ENCODE measurements around the gene OSCP1. TPM values are rescaled to one million over a fixed set of nuclear protein-coding genes. Genes with fewer than 3 reads are reported as not detected.
A peak's percentile ranks its signal among the peaks of the same experiment; 100 is the strongest.

The OSCP1 gene
- total RNA-seq, 1 experiment from 2014 or later, result 3.8 TPM

DNA sequence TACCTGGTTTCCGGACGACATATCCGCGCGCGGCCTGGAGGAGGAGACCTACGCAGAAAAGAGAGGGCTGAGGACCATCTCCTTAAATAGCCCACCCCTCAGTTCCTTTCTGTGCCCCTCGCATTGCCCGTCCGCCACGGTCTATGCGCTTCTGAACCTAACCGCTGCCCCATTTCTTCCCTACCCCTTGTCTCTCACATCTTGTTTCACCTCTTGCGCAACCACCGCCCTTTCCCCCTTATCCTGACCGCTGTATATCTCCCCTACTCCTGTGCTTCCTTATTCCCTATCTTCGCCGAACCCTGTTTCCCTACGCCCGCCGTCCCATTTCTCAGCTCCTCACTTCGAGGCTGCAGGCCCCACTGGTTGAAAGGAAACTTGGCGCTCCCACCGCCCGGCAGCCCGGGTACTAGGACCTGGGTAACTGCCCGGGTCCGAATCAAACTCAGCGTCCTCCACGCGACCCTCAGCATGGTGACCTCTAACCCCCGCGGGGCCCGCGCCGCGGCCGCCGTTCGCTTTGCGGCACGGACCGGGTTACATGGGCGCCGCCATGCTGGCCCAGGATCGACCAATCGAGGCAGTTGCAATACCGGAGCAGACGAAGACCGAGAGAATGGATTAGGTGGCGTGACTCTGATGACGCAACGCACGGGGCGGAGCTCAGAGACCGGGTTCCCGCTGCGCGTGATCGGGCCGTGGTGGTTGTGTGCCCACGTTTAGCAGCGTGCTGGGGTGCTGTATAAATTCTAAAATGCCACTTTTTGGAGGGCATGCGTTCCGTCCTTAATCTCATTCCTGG lies 13.8 kb upstream of the OSCP1 start, which contains the start of gene MRPS15:
MRPS15 (minus strand) TSS at position 582 of the 802 bp plus-strand sequence; CDS start at position 473, 109 bp downstream.
- ATAC-seq, result peak; percentile 92
- DNase-seq, result peak; percentile 94

DNA sequence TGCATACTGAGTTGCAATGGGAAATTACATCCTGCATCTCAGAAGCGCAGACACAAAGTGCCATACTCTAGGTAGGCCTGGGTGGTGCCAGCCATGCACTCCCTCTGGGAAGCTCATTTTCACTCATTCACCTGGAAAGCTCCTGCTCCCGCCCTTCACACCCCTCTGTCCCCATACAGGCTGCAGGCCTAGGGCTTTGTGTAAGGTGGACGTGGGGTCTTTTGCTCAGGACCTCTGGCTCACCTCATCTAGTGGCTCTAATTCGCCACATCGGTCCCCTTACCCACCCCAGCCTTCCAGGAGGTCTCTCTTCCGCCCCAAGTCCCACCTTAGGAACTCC lies 13.2 kb upstream of the OSCP1 start:
- Histone ChIP-seq H3K36me3 (ENCODE audit: low read depth, low read length) (peaks cover 29% of the 10 kb centered on the region; the same call in 1 of the 2 replicates), H3F3A (ENCODE audit: low read length, unreplicated experiment) (no peaks in the 10 kb centered on the region), H3K9me3 (ENCODE audit: low read length) (no peaks in the 10 kb centered on the region), H3K9ac (ENCODE audit: low read length) (peak overlapping the region; percentile 95), H3K4me3 (ENCODE audit: low read length) (peak overlapping the region; percentile 99), H2AFZ (ENCODE audit: low read length) (peak overlapping the region; percentile 92), H3K27me3 (ENCODE audit: low read length) (no peaks in the 10 kb centered on the region), H3K27ac (ENCODE audit: low read length) (peak overlapping the region; percentile 75), H4K20me1 (ENCODE audit: low read length) (no peaks in the 10 kb centered on the region), H3K79me2 (ENCODE audit: low read length) (peaks cover 19% of the 10 kb centered on the region), H3K4me2 (ENCODE audit: low read length) (peak overlapping the region; percentile 98), H3K4me1 (ENCODE audit: insufficient read depth, low read length) (peaks cover 12% of the 10 kb centered on the region), H3K9me2 (replicated peaks; ENCODE audit: low read length) (no peaks in the 10 kb centered on the region)
- CTCF ChIA-PET, result no interaction called here
- DNase-seq (no peak), ATAC-seq (peak; percentile 15; the same call in 1 of the 2 replicates)
- POLR2A ChIA-PET (ENCODE audit: unreplicated experiment), result no interaction called here
- TF ChIP-seq EZH2phosphoT487 (IDR thresholded peaks at IDR 0.05; ENCODE audit: borderline replicate concordance, low read length) (no peak), EZH2 (IDR thresholded peaks at IDR 0.05; ENCODE audit: low read length, unreplicated experiment) (no peak)
- TF ChIP-seq, protein P1, sequence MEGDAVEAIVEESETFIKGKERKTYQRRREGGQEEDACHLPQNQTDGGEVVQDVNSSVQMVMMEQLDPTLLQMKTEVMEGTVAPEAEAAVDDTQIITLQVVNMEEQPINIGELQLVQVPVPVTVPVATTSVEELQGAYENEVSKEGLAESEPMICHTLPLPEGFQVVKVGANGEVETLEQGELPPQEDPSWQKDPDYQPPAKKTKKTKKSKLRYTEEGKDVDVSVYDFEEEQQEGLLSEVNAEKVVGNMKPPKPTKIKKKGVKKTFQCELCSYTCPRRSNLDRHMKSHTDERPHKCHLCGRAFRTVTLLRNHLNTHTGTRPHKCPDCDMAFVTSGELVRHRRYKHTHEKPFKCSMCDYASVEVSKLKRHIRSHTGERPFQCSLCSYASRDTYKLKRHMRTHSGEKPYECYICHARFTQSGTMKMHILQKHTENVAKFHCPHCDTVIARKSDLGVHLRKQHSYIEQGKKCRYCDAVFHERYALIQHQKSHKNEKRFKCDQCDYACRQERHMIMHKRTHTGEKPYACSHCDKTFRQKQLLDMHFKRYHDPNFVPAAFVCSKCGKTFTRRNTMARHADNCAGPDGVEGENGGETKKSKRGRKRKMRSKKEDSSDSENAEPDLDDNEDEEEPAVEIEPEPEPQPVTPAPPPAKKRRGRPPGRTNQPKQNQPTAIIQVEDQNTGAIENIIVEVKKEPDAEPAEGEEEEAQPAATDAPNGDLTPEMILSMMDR (conservative IDR thresholded peaks at IDR 0.05; ENCODE audit: low read depth, low read length), result no peak
- no TSS peak for BruUV-seq (replicated peaks)
- intact Hi-C loops (cut with micrococcal nuclease), result no loop called here

More for the DNA sequence above, 13.8 kb upstream of the OSCP1 start, which contains the start of gene MRPS15:
- Histone ChIP-seq H3K4me1 (ENCODE audit: insufficient read depth, low read length) (peaks cover 12% of the 10 kb centered on the region), H3K9me2 (replicated peaks; ENCODE audit: low read length) (no peaks in the 10 kb centered on the region), H3F3A (ENCODE audit: low read length, unreplicated experiment) (no peaks in the 10 kb centered on the region), H3K27ac (ENCODE audit: low read length) (peak within 1 kb of the TSS; percentile 75), H2AFZ (ENCODE audit: low read length) (peak within 1 kb of the TSS; percentile 92), H3K27me3 (ENCODE audit: low read length) (no peaks in the 10 kb centered on the region), H3K9ac (ENCODE audit: low read length) (peak within 1 kb of the TSS; percentile 95), H3K4me2 (ENCODE audit: low read length) (peak within 1 kb of the TSS; percentile 98), H4K20me1 (ENCODE audit: low read length) (no peaks in the 10 kb centered on the region), H3K79me2 (ENCODE audit: low read length) (peaks cover 19% of the 10 kb centered on the region), H3K4me3 (ENCODE audit: low read length) (peak within 1 kb of the TSS; percentile 99), H3K9me3 (ENCODE audit: low read length) (no peaks in the 10 kb centered on the region), H3K36me3 (ENCODE audit: low read depth, low read length) (peaks cover 26% of the 10 kb centered on the region; the same call in 1 of the 2 replicates)
- intact Hi-C loops (cut with micrococcal nuclease), result loop anchor here (1.0 kb wide), 1 partner anchor 67 kb away; the partner anchor contains the start of gene LSM10
- ChIA-PET CTCF (no interaction called here), POLR2A (ENCODE audit: unreplicated experiment) (interaction anchor here (0.5 to 0.7 kb wide), 4 partner anchors 12 to 387 kb away, joined by 3 to 4 read pairs (median 3); no protein-coding TSS in a partner anchor)
- TSS peak; percentile 23 for BruUV-seq (replicated peaks)
- TF ChIP-seq EZH2phosphoT487 (IDR thresholded peaks at IDR 0.05; ENCODE audit: borderline replicate concordance, low read length) (no peak), EZH2 (IDR thresholded peaks at IDR 0.05; ENCODE audit: low read length, unreplicated experiment) (no peak)
- TF ChIP-seq, protein P1 (conservative IDR thresholded peaks at IDR 0.05; ENCODE audit: low read depth, low read length), result no peak

DNA sequence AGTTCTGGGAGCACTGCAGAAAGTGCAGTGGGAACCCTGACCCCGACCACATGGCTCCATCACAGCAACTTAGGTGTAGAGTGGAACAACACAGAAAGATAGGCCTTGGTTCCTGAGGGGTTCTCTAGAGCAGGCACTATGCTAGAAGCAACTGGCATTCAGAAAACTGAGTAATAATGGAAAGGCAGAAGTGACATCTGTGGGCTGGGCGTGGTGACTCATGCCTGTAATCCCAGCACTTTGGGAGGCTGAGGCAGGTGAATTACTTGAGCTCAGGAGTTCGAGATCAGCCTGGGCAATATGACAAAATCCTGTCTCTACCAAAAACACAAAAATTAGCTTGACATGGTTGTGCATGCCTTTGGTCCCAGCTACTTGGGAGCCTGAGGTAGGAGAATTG lies 8.7 kb upstream of the OSCP1 start:
- TF ChIP-seq EZH2phosphoT487 (IDR thresholded peaks at IDR 0.05; ENCODE audit: borderline replicate concordance, low read length) (no peak), EZH2 (IDR thresholded peaks at IDR 0.05; ENCODE audit: low read length, unreplicated experiment) (no peak)
- TF ChIP-seq, protein P1 (conservative IDR thresholded peaks at IDR 0.05; ENCODE audit: low read depth, low read length), result no peak
- no TSS peak for BruUV-seq (replicated peaks)
- DNase-seq (no peak), ATAC-seq (peak; percentile 40; the same call in 1 of the 2 replicates)
- Histone ChIP-seq H3K9ac (ENCODE audit: low read length) (no peak overlapping the region), H3K79me2 (ENCODE audit: low read length) (peaks cover 17% of the 10 kb centered on the region), H3K27me3 (ENCODE audit: low read length) (no peaks in the 10 kb centered on the region), H3K9me2 (replicated peaks; ENCODE audit: low read length) (no peaks in the 10 kb centered on the region), H3K4me2 (ENCODE audit: low read length) (no peak overlapping the region), H3K36me3 (ENCODE audit: low read depth, low read length) (peaks cover 61% of the 10 kb centered on the region), H3F3A (ENCODE audit: low read length, unreplicated experiment) (no peaks in the 10 kb centered on the region), H3K27ac (ENCODE audit: low read length) (no peak overlapping the region), H4K20me1 (ENCODE audit: low read length) (no peaks in the 10 kb centered on the region), H2AFZ (ENCODE audit: low read length) (no peak overlapping the region), H3K4me3 (ENCODE audit: low read length) (no peak overlapping the region), H3K9me3 (ENCODE audit: low read length) (no peaks in the 10 kb centered on the region), H3K4me1 (ENCODE audit: insufficient read depth, low read length) (no peaks in the 10 kb centered on the region)
- intact Hi-C loops (cut with micrococcal nuclease), result no loop called here
- ChIA-PET POLR2A (ENCODE audit: unreplicated experiment) (no interaction called here), CTCF (no interaction called here)

Measured in PC-3 (cell line).